GM03348 (cell line): ENCODE data around the gene GRWD1.
A peak's percentile ranks its signal among the peaks of the same experiment; 100 is the strongest.

Source experiments
- DNase-seq: peaks from one replicate; pipeline ENCODE4 v3.0.0; 2012; ENCODE audit warnings: low spot score

GRWD1 gene

DNA sequence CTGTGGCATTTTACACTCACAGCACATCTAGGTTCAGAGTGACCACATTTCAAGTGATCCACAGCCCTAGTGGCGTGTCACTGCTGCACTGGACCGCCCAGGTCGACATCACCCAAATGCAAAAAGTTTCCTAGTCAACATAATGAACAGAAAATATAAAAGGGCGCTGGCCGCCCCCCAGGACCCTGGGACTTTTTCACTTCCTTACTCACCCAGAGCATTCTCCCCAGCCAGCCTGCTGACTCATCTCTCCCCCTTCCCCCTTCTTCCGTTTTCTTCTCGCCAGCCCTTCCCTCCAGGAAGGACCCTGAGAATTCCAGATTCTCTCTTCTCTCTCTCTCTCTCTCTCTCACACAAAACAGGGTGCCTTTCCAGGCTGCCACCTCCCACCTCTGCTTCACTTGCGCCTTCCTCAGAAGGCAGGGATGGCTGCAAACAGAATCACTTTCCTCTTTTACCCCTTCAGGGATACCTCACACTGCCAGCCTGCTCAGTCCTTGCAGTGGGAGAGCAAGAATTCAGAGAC, 21.0 kb upstream of the GRWD1 start:
- DNase-seq: peak; percentile 75

DNA sequence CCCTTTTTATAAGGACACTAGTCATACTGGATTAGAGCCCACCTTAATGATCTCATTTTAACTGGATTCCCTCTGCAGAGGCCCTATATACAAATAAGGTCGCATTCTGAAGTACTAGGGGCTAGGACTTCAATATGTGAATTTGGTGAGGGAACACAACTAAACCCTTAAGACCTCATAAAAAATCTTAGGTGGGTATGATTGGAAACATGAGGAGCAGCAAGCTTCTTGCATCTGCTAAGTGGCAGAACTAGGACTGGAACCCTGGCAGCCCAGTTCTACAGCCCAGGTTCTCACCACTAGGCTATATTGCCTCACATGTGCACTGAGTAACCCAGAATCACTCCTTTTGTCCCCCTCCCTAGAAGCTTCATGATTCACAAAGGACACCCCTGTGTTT, 17.1 kb upstream of the GRWD1 start:
- no peak for DNase-seq

DNA sequence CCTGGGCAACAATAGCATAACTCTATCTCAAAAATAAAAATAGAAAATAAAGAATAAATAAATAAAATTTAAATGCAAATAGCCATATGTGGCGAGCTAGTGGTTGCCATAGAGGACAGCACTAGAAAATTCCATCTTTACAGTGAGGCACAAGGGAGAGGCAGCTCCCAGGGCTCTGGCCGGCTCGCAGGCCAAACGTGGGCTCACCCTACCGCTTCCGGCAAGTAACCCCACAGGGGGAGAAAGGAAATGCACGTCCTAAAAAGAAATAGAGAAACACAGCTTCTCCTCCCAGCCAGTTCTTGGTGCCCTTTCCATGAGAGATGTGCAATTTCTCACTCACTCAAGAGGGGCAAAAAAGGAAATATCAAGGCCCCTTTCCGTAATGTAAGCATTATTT, 12.4 kb upstream of the GRWD1 start:
- DNase-seq: no peak

DNA sequence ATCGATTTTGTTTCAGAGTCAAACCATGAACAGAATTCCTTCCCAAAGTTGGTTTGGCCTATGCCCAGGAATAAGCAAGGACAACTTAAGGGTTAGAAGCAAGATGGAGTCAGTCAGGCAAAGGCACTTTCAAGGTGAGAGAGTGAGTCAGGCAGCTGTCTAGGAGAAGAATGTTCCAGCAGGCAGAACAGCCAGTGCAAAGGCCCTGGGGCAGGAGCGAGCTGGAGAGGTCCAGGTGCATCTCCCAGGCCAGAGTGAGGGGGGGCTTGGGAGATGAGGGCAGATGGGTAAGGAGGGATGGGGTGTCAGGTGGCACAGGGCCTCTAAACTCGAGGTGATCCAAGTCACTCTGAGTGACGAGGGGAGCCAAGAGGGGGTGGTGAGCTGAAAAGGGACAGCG, 9.2 kb upstream of the GRWD1 start:
- DNase-seq: no peak

DNA sequence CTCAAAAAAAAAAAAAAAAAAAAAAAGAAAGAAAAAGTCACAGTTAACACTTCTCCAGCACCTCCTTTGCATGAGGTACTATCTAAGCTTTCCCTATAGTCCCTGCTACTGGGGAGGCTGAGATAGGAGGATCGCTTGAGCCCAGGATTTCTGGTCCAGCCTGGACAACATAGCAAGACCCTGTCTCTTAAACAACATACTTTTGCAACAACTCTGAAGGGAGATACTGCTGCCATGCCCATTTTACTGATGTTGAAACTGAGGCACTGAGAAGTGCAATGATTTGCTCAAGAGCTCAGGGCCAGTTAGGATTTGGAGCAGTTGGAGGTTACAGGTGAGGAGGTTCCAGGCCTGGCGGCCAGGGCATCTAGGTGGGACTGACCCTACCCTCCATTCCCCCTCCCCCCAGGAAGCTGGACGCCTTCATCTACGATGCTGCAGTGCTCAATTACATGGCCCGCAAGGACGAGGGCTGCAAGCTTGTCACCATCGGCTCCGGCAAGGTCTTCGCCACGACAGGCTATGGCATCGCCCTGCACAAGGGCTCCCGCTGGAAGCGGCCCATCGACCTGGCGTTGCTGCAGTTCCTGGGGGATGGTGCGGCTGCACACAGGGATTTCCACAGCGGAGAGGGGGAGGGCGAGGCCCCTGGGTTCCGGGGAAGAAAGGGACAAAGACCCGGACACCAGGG, 4.3 kb upstream of the GRWD1 start:
- no peak for DNase-seq

DNA sequence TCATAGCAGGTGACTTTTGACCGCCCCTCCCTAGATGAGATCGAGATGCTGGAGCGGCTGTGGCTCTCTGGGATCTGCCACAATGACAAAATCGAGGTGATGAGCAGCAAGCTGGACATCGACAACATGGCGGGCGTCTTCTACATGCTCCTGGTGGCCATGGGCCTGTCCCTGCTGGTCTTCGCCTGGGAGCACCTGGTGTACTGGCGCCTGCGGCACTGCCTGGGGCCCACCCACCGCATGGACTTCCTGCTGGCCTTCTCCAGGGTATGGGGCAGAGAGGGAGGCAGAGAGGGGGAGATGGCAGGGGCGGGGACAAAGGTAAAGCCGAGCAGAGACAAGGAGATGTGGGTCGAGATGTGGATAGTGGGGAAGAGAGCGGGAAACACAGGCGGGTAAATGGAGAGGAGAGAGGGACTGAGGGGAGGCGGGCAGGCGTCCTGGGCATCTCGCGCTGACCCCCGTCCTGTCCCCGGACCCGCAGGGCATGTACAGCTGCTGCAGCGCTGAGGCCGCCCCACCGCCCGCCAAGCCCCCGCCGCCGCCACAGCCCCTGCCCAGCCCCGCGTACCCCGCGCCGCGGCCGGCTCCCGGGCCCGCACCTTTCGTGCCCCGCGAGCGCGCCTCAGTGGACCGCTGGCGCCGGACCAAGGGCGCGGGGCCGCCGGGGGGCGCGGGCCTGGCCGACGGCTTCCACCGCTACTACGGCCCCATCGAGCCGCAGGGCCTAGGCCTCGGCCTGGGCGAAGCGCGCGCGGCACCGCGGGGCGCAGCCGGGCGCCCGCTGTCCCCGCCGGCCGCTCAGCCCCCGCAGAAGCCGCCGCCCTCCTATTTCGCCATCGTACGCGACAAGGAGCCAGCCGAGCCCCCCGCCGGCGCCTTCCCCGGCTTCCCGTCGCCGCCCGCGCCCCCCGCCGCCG, 3.4 kb upstream of the GRWD1 start:
- no peak for DNase-seq

DNA sequence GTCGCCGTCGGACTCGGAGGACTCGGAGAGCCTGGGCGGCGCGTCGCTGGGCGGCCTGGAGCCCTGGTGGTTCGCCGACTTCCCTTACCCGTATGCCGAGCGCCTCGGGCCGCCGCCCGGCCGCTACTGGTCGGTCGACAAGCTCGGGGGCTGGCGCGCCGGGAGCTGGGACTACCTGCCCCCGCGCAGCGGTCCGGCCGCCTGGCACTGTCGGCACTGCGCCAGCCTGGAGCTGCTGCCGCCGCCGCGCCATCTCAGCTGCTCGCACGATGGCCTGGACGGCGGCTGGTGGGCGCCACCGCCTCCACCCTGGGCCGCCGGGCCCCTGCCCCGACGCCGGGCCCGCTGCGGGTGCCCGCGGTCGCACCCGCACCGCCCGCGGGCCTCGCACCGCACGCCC, 2.5 kb upstream of the GRWD1 start:
- peak; percentile 35 for DNase-seq

DNA sequence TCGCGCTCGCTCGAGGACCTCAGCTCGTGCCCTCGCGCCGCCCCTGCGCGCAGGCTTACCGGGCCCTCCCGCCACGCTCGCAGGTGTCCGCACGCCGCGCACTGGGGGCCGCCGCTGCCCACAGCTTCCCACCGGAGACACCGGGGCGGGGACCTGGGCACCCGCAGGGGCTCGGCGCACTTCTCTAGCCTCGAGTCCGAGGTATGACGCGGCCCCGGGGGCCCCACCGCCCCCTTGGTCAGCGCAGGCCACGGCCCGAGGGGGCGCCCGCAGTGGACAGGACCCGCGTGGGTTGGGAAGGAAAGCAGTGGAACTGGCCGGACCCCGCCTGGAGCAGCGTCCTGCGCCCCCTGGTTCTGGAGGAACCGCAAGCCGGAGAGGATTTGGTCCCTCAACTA, 2.1 kb upstream of the GRWD1 start:
- no peak for DNase-seq

DNA sequence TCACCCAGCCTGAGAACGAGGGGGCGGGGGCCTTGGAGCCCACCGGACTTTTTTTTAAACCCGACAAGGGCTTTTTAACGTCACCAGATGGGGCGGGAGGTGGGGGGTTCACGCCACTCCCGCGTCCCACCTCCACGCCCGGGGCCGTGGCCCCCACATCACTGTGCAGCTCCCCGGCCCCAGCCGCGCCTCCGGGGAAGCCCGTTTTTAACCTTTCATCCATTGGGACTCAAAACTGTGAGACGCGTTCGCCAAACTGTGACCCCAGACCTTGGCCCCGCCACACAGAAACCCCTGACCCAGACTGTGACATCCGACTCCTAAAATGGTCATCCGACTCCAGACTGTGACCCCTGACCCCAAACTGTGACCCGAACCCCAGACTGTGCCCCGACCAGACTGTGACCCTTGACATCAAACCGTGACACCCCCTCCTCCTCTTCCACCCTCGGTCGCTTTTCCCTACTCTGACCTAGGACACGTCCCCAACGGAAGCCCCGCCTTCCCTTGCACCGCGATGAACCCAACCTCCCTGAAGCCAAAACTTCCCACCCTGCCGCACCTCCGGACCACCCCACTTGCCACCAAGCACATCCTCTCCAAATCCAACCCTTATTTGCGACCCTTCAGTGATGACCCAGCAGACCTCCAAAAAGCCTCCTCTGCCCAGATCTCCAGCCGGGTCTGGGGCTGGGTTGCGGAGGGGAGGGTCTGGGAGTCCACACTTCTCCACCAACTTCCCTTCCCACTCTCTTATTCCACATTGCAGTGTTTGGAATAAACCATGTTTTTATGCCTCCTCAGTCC, 1.5 kb upstream of the GRWD1 start:
- no peak for DNase-seq

DNA sequence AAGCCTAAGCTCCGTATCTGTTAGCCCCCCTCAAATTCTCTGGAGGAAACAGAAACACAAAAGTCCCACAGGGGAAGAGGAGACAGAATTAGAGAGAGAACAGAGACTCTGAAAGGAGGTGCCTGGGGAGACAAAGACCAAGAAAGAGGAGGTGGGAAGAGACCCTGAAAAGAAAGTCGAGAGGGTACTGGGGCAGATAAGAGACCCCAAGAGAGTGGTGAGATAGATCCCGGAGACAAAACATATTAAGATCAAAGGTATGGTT, 915 bp upstream of the GRWD1 start:
- DNase-seq: no peak

DNA sequence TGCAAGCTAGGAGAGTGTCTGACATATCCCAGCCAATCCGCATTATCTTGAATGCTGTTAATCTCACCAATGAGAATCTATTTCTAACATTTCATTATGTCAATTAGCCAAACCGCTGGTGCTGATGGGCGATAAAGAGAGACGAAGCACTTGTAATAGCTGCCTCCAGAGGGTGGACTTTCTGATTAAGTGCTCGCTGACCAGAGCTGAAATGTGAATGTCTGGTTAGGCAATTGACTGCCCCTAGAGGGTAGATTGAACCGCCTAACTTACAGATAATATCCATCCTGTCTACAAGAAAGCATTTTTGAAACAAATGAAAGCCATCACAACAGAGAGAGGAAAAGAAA, 552 bp upstream of the GRWD1 start:
- DNase-seq: peak; percentile 92

DNA sequence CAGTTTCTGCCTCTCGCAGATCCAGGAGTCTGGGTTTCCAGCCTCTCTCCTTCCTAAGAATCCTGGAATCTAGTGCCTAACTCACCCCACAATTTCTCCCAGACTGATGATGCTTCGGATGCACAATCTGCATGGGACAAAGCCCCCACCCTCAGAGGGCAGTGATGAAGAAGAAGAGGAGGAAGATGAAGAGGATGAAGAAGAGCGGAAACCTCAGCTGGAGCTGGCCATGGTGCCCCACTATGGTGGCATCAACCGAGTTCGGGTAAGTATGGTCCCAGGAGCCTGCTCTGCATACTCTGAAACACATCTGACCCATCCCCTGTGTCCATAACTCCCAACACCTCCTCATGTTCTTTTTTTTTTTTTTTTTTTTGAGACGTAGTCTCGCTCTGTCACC, 796 bp downstream of the GRWD1 start:
- no peak for DNase-seq

DNA sequence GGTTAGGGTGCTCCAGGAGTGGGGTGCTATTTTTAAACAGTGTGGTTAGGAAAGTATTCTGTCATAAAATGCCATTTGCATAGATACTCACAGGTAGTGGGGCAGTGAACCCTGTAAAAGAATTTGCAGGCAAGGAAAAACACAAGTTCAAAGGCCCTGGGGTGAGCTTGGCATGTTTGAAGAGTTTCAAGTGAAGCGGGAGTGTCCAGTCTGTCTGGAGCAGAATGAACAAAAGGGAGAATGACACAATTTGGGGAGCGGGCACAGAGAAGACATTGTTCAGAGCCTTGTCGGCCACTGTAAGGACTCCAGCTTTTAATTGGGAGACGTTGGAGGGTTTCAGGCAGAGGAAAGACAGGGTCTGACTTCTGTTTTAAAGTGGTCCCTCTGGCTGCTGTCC, 2.8 kb downstream of the GRWD1 start:
- DNase-seq: no peak

DNA sequence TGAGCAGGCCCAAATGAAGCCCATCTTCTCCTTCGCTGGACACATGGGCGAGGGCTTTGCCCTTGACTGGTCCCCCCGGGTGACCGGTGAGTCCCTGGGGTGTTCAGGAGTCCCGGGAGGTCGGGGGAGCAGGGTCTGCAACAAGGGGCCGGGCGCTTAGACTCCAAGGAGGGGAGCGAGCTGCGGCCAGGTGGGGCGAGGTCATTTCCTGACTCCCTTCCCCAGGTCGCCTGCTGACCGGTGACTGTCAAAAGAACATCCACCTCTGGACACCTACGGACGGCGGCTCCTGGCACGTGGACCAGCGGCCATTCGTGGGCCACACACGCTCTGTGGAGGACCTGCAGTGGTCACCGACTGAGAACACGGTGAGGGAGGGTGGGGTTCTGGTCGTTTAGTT, 4.7 kb downstream of the GRWD1 start:
- DNase-seq: no peak

DNA sequence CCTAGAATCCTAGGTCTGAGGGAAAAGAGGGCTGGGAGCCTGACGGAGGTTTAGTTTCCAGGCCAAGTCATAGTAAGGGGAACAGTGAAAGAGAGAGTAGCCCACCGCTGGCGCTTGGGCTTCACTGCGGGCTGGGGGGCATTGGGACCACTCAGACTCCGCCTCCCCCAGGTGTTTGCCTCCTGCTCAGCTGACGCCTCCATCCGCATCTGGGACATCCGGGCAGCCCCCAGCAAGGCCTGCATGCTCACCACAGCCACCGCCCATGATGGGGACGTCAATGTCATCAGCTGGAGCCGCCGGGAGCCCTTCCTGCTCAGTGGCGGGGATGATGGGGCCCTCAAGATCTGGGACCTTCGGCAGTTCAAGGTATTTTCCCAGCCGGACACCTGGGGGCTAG, 5.1 kb downstream of the GRWD1 start:
- DNase-seq: no peak

DNA sequence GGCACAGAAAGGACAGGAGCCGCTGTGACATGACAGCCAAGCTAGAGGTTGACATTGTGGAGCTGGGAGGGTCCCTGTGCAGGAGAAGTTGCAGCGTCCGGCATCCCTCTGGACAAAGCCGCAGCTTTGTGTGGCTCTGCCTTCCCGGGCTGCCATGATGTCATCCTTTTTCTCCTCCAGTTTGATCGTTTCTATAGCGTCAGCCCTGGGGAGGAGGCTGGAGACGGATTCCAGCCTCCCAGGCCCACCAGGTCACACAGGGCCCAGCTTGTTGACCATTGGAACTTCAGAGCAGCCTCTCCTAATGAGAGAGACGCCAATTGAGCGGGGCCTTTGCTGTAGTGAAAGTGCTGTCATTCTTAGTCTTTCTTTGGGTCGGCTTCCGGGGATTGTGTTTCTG, 5.8 kb downstream of the GRWD1 start:
- DNase-seq: no peak

DNA sequence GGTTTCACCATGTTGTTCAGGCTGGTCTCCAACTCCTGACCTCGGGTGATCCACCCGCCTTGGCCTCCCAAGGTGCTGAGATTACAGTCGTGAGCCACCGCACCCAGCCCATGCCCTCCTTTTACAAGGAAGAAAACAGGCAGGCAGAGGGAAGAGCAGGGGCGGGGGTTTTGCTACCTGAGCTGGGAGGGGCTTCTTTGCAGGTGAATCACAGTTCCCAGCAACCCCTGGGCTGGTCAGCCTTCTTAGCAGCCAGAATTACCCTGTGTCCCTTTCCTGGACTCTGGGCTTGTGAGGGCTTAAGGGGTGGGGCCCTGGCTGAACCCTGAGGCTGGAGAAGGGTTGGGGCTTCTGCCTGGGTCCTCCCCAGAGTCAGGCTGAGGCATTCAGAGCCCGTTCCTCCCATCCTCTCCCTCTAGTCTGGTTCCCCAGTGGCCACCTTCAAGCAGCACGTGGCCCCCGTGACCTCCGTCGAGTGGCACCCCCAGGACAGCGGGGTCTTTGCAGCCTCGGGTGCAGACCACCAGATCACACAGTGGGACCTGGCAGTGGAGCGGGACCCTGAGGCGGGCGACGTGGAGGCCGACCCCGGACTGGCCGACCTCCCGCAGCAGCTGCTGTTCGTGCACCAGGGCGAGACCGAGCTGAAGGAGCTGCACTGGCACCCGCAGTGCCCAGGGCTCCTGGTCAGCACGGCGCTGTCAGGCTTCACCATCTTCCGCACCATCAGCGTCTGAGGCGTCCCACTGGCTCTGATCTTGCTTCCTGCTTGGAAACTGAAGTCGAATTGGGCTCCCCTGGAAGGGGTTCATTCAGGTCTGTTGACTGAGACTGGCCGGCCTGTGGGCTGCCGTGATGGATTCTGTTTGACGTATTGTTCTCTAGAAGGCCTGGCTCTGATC, 6.8 kb downstream of the GRWD1 start:
- DNase-seq: no peak

DNA sequence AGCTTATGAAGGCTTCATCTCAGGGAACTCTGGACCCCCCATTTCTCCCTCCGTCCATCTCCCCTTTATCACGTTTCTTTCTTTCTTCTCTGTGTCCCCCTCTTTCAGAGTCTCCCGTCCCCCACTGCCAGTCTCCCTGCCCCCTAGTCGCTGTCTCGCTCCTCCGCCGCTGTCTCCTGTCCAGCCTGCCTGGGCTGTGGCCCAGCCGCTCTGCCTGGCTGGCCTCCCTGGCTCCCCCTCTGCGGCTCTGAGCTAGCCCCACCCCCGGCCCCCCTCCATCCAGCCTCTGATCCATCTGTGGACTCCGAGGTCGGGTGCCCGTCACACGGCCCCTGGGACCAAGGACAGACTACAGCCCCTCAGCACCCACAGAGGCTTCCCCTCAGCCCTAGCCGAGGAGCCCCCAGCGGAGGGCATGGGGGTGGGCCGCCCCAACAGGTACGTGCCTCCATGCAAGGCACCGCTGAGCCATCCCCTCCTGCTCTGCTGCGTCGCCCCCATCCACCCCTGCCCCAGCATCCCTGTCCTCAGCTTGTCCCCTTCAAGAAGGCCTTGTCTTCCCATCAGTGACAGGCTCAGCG, 8.5 kb downstream of the GRWD1 start:
- no peak for DNase-seq

DNA sequence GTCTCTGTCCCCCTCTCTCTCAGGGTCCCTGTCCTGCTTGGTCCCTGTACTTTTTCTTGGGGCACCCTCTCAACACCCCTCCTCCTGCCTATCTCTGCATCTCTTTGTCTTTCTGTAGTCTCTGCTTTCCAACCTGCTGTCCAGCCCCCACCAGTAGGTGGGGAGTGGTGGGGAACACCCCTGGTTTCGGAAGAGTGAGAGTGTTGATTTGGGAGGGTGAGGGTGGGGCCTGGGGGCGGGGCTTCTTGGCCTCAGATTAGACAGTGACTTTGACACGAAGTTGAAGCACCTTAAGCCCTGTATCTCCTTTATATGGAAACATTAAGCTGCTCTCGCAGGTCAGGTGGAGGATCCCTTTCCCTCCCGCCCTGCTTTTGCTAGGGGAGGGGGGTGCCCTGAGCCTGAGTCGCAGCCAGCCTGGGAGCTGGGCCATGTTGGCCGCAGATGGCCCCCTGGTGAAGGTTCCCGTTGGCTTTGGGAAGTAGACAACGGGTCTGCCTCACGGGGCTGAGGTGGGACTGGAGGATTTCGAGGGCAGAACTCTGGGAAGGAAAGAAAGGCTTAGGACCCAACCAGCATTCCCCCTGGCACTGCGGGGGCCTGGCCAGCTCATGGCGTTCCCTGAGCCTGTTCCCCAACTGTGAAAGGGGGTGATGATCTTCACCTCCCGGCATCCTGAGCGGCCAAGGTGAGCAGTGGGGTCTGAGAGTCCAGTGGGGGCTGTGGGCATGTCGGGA, 9.6 kb downstream of the GRWD1 start, which contains the start of gene KCNJ14:
Gene KCNJ14, plus strand, starts transcription at position 404 of the 737 bp plus-strand sequence. CDS start 6,151 bp downstream, outside the sequence.
- no peak for DNase-seq

DNA sequence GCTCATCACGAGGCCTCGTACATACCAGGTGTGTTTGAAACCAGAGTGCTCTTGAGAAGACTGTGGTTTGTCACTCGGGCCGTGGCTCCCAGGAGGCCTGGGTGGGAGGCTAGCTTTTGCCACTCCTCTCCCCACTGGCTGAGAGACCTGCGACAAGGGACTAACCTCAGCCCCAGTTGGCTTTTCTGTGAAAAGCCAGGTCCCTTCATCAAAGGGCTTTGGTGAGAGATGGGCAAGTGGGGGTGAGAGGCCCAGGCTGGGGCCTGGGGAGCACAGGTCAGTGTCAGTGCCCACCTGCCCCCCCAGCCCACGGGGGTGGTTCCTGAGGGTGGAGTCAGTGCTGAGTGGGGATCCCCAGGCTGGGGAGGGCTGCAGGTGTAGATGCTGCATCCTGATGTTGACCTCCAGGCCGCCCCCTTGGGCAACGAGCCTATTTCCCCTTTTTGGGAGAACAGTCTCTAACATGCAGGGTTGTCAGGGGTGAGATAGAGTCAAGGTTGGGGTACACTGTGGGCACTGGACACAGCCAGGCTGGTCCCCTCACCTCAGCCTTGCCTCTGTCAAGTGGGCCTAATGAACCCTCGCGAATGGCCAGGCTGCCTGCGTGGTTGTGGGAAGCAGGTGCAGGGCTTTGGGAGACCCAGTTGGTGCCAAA, 10.3 kb downstream of the GRWD1 start:
- DNase-seq: no peak
